Measurements from ENCODE around the gene EEA1.
"Not testable (repeated sequence)": the region's sequence is repeated elsewhere in the genome, so short reads cannot be mapped to it uniquely, and the experiment has no call there.

EEA1 gene

DNA sequence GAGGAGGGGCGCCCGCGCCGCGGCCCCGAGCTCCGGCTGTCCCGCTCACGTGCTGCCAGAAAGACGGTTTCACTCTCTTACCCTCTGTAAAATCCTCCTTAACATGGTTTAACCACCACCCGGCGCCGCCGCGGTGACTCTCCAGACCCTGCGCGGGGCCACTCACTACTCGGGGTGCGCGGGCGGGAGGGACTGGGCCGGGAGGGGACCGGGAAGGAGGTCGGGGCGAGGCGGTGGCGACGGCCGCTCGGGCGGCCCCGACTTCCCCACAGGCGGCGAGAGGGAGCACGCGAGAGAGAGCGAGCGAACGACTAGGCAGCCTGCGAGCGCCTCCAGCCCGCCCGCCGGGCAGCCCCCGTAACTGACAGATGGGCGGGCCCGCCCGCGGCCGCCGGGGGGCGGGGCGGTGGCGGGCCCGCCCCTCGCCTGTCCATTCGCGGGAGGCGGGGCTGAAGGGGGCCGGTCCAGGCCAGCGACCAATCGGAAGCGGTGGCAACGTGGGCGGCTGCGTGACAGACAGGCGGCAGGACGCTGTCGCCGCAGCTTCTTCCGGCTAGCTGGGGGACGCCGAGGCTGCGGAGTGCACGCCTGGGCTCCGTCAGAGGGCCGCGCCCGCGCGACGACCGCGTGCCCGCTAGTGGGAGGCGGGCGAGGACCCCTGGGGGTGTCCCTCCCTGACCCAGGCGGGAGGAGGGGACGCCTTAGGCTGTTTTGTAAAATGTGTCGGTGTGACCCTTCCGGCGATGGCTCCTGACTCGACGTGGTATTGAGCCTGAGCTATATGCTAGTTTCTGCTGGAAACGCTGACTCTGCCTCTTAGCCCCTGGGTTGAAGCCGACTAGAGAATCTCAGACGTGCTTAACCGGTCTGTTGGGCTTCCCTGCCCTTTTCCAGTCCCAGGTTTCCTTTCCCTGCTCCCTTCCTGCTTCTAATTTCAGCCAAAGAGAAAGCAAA, at the start of gene EEA1:
Gene EEA1 (minus strand): TSS at position 334 of the 954 bp plus-strand sequence. CDS start 229 bp downstream, at position 105.
- DNase-seq (ENCODE audit: low read depth): peak; percentile 95

DNA sequence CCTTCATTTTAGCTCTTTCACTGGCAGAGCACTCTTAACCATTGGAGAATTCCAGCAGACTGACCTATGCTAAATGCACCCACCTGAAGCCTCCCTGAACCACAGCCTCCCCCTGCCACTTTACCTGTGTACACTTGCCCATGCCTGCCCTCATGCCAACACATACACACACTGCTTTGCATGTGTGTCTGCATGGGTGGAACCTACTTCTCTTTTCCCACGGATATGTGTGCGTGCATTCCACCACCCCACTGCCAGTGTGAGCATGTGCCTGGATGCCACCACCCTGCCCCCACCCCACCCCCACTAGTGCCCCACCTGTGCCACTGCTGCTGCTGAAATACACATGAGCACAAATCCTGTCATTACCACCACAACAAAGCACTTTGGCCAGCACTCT, 49.5 kb upstream of the EEA1 start:
- no peak for DNase-seq (ENCODE audit: low read depth)

GRCh38 chr12:92977326-92977725, 48.2 kb upstream of the EEA1 start:
- no peak for DNase-seq (ENCODE audit: low read depth)

GRCh38 chr12:92974759-92975158, 45.7 kb upstream of the EEA1 start:
- no peak for DNase-seq (ENCODE audit: low read depth)

DNA sequence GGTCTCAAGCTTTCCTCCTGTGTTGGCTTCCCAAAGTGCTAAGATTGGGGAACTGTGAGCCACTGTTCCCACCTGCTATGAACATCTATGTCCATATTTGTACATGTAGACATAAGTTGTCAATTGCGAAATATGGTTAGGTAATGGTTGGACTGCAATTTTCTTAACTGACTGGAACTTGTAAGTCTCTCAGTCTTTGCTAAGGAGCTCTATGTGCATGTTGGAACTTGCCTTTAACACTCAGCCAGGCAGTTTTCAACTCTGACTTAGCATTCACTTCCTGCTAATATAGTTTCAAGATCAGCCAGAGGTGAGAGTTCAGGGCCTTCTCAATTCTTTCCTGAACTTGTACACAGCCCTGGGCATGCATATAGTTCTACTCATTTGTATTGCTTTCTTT, 44.5 kb upstream of the EEA1 start:
- DNase-seq (ENCODE audit: low read depth): no peak

GRCh38 chr12:92971859-92972524, 42.9 kb upstream of the EEA1 start:
- DNase-seq (ENCODE audit: low read depth): no peak

DNA sequence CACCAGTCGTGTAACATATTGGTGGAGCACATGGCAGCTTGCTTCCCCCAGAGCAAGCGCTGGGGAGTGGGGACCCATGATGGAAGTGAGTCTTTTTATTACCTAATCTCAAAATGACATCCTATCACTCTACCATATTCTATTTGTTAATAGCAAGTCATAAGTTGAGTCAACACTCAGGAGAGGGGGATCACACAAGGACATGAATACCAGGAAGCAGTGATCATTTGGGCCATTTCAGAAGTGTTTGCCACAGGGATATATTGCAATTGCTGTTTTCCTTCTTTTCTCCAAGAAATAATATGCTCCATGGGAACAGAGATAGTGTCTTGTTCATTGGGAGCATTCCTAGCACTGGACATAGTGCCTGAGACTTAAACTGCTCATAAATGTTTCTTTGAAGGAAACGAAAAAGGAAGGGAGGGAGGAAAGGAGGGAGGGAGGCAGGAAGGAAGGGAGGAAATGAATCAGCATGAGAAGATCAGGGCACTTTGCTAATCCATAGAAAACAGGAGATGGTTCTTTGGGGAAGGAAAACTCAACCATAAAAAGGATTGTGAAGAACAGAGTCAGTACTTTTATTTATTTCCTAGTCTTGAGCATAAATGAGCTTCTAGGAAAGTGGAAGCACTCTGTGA, 39.2 kb upstream of the EEA1 start:
- DNase-seq (ENCODE audit: low read depth): no peak

DNA sequence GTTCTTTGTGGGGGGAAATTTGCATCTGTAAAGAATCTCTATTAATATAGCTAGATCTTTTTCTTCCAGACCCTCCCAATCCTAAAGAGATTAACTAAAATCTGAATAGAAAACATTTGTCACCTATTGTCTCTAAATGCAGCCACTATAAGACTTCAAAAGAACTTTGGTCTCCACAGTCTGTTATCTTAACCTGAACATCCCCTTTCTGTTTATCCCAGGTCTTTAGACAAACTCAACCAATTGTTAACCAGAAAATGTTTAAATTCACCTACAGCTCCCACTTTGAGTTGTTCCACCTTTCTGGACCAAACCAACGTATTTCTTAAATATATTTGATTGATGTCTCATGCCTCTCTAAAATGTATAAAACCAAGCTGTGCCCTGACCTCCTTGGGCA, 35.3 kb upstream of the EEA1 start:
- DNase-seq (ENCODE audit: low read depth): not testable (repeated sequence)

DNA sequence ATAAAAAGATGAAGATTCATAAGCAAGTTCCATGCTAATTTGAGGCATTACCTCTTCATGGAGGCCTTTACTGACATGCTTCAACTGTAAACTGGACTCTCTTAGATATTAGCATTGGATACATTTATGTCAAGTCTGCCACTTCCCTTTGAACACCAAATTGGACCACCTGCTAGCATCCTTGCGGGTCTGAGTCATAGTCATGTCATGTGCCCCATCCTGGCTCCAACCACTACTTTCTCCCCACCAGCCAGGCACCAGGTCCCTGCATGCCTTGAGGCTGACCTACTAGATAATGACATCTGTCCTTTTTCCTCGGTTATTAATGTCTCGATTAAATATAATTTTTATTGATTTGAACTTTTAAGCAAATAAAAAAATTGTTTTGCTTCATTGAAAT, 32.9 kb upstream of the EEA1 start:
- DNase-seq (ENCODE audit: low read depth): no peak

- DNase-seq (ENCODE audit: low read depth): no peak
These were observed 27.0 kb upstream of the EEA1 start for GRCh38 chr12:92955997-92956663.

GRCh38 chr12:92953747-92954146, 24.7 kb upstream of the EEA1 start:
- no peak for DNase-seq (ENCODE audit: low read depth)

DNA sequence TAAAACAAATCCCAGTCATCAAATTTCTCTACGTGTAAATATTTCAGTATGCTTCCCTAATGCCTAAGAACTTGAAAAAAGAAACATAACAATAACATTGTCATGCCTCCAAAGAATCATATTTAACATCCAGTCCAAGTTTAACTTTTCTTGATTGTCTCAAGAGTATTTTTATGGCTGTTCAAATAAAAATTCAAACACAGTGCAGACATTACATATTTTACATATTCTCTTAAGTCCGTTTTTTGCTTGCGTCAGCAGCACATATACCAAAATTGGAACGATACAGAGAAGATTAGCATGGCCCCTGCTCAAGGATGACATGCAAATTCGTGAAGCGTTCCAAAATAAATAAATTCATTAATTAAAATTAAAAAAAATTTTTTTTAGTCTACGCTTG, 23.3 kb upstream of the EEA1 start:
- no peak for DNase-seq (ENCODE audit: low read depth)

- no peak for DNase-seq (ENCODE audit: low read depth)
These were observed 21.9 kb upstream of the EEA1 start for GRCh38 chr12:92951006-92951405.

DNA sequence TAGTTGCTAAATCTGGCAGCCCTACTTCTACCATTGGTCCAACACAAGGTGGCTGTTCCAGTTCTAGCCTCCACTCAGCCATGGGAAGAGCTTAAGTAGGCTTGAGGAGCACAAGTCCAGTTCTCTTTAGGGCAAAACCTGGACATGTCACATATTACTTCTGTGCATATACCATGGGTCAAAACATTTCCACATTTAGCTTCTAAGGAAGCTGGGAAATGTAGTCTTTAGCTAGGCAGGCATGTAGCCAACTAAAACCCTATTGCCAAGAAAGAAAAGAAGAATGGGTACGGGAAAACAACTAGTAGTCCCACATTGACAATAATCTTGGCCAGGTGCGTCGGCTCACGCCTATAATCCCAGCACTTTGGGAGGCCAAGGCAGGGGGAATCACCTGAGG, 20.9 kb upstream of the EEA1 start:
- DNase-seq (ENCODE audit: low read depth): no peak

DNA sequence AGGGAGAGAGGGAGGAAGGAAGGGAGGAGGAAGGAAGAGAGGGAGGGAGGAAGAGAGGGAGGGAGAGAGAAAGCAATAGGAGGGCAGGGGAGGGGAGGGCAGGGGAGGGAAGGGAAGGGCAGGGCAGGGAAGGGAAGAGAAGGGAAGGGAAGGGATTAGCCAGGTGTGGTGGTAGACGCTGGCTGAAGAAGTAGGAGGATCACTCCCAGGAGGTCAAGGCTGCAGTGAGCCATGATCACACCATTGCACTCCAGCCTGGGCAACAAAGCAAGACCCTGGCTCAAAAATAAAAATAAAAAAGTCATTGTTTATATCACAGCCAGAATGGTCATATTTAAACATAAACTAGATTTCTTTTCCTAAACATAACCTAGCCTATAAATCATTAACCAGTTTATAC, 20.4 kb upstream of the EEA1 start:
- no peak for DNase-seq (ENCODE audit: low read depth)

- no peak for DNase-seq (ENCODE audit: low read depth)
These were observed 18.6 kb upstream of the EEA1 start for GRCh38 chr12:92947589-92948215.

- no peak for DNase-seq (ENCODE audit: low read depth)
These were observed 16.6 kb upstream of the EEA1 start for GRCh38 chr12:92945659-92946220.

- DNase-seq (ENCODE audit: low read depth): no peak
These were observed 14.6 kb upstream of the EEA1 start for GRCh38 chr12:92943482-92944250.

DNA sequence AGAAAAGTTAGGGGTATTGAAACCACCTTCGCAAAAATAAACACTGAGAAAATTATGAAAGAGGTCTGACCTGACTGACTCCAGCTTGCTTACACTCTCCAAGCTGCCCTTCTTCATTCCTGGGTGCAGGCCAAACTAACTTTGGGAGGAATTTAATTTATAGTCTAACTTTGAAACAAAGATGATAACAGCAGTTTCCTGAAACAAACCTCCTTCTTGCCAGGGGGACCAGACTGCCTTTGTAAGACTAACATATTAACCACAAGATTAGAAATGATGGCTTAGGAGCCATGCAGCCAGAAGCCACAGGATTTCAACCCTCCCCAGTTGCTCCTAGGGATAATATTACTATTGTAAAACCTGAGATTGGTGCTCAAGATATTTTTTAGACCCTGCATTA, 13.8 kb upstream of the EEA1 start:
- no peak for DNase-seq (ENCODE audit: low read depth)

DNA sequence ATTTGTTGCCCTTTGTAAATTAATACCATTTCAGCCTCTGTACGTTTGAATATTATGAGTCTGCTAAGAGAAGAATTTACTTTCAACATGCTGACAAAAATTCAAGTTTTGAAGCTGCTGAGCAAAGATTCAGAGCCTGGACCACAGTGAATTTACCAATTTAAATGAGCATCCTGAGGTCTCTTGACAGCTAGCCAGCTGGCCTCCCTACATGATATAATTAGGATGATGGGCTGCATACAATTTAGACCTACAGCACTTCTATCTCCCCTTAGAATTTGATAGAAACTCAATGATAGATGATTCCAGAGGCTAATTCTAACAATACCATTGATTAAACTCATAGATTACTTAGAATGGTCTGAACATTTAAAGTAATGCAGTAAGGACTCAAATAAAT, 10.0 kb upstream of the EEA1 start:
- DNase-seq (ENCODE audit: low read depth): no peak

- DNase-seq (ENCODE audit: low read depth): no peak
These were observed 9.5 kb upstream of the EEA1 start for GRCh38 chr12:92938638-92939037.

Measured in stimulated activated CD8-positive, alpha-beta memory T cell treated with anti-CD3 and anti-CD28 coated beads, Interleukin-4, amount 100 ng/mL, for 24 hours (primary cell).